ENCODE data around the gene TSPAN18. TPM values are rescaled to one million over a fixed set of nuclear protein-coding genes. Genes with fewer than 3 reads are reported as not detected.

The TSPAN18 gene
- polyA plus RNA-seq, 1 of the 3 experiments (the other 2 are of a cell fraction): 0.72 TPM

DNA sequence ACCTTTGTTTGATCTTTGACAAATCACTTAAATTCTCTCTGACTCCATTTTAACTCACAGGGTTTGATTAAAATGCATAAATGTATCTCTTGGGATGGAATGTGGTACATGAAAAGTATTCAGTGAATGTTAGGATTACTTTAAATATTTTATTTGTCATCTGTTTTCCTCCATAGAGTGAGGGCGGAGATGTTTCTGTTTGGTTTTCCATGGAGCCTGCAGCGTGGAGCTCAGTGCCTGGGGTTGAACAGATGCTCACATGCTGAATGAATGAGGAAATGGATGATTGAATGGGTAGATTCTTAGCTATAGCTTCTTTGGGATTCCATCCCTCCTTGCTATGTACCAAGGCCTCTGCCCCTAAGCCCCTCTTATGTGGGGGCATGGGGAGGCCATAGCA lies 10.0 kb downstream of the TSPAN18 start:
- ChIA-PET POLR2A (no interaction called here), CTCF (interaction anchor here (0.8 to 1.6 kb wide), 4 partner anchors 22 to 174 kb away, joined by 3 to 5 read pairs (median 3); no protein-coding TSS in a partner anchor)
- Histone ChIP-seq H3K9me2 (no peaks in the 10 kb centered on the region), H3K9ac (no peak overlapping the region), H3K4me2 (no peak overlapping the region), H3K9me3 (no peaks in the 10 kb centered on the region), H3K4me1 (ENCODE audit: control insufficient read depth in 1 of 2, insufficient read depth in 2 of 2, low read depth in 1 of 2, low read length in 1 of 2) (peaks cover 0 to 51% of the 10 kb centered on the region in 2 experiments; a peak in 3 of 4 replicates), H3K4me3 (ENCODE audit: low read depth in 2 of 2, low read length in 1 of 2) (no peak overlapping the region), H3K27ac (ENCODE audit: low read depth in 2 of 2, low read length in 1 of 2) (peak overlapping the region in 1 of 2 experiments; percentile 22; a peak in 1 of 4 replicates), H2AFZ (ENCODE audit: low read depth) (no peak overlapping the region), H3K27me3 (ENCODE audit: insufficient read depth) (peaks cover 12% of the 10 kb centered on the region), H3F3A (replicated peaks; ENCODE audit: insufficient read depth) (no peaks in the 10 kb centered on the region), H3K36me3 (replicated peaks in 1 of 2; ENCODE audit: control insufficient read depth in 1 of 2, insufficient read depth in 2 of 2, low read length in 1 of 2) (no peaks in the 10 kb centered on the region), H4K20me1 (ENCODE audit: insufficient read depth) (no peaks in the 10 kb centered on the region), H3K79me2 (ENCODE audit: insufficient read depth) (no peaks in the 10 kb centered on the region)
- no peak for TF ChIP-seq CHD2 (IDR thresholded peaks at IDR 0.05; ENCODE audit: low read length, partially characterized antibody)
- TF ChIP-seq ELF1 (IDR thresholded peaks at IDR 0.05): no peak
- no peak for TF ChIP-seq MEF2A (IDR thresholded peaks at IDR 0.05; ENCODE audit: borderline replicate concordance, low read depth)
- TF ChIP-seq RXRA (IDR thresholded peaks at IDR 0.05; ENCODE audit: borderline replicate concordance, low read depth): no peak
- no peak for TF ChIP-seq RFX5 (IDR thresholded peaks at IDR 0.05; ENCODE audit: low read length)
- no peak for TF ChIP-seq NFIC (IDR thresholded peaks at IDR 0.05; ENCODE audit: borderline replicate concordance)
- no peak for DNase-seq
- 76% methylated on average over 2 of the region's 2 CpGs for WGBS (ENCODE audit: low lambda C conversion rate)

DNA sequence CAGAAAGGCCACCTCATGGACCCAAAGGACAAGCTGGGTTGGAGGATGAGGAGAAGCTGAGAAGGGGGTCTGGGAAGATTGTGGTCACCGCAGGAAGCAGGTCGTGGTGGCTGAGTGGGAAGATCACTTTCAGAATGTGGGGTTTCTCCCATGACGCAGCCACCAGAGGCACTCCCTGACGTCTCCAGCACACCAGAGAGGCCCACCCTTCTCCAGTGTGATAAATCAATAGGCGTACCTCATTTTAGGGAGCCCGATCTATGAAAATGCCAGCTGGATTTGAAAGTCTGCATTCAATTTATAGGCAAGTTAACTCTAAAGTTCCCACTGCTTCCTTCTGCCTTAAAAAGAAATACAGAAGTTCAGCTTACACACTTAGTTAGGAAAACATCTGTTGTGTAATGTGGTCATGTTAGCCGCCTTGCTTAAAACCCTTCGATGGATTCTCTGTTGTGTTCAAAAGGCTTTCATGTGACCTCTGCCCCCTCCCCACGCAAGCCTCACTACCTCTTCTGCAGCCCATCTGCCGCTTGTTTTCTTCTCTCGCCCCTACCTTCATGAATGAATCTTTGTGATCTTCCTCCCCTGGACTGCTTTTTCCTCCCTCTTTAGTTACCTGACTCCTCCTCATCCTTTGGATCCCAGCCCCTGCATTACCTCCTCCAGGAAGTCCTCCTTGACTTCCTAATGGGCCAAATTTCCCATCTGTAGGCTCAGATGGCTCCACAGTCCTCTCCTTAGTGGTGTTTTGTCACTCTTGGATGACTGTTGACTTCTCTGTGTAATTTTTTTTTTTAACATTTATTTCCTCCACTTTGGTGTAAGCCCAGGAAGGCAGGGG lies 10.7 kb downstream of the TSPAN18 start:
- H3K9me2 ChIP-seq: no peaks in the 10 kb centered on the region
- no peak overlapping the region for H3K9ac ChIP-seq
- CTCF ChIA-PET: interaction anchor here (1.2 kb wide), 1 partner anchor 157 kb away, joined by 3 read pairs; no protein-coding TSS in a partner anchor
- 76% methylated on average over 11 of the region's 11 CpGs for WGBS (ENCODE audit: low lambda C conversion rate)
- peak overlapping the region in 1 of 2 experiments; percentile 22; a peak in 1 of 4 replicates for H3K27ac ChIP-seq (ENCODE audit: low read depth in 2 of 2, low read length in 1 of 2)
- no peak overlapping the region for H3K4me2 ChIP-seq
- DNase-seq: no peak
- no peaks in the 10 kb centered on the region for H3K79me2 ChIP-seq (ENCODE audit: insufficient read depth)
- peaks cover 0 to 50% of the 10 kb centered on the region in 2 experiments; a peak in 3 of 4 replicates for H3K4me1 ChIP-seq (ENCODE audit: control insufficient read depth in 1 of 2, insufficient read depth in 2 of 2, low read depth in 1 of 2, low read length in 1 of 2)
- H3K9me3 ChIP-seq: no peaks in the 10 kb centered on the region
- H3K4me3 ChIP-seq (ENCODE audit: low read depth in 2 of 2, low read length in 1 of 2): no peak overlapping the region
- peaks cover 12% of the 10 kb centered on the region for H3K27me3 ChIP-seq (ENCODE audit: insufficient read depth)
- TF ChIP-seq FOXJ3 (CRISPR knock-in tag; IDR thresholded peaks at IDR 0.05): no peak
- TF ChIP-seq SIN3A (IDR thresholded peaks at IDR 0.05; ENCODE audit: borderline replicate concordance, low read depth, low read length): no peak
- TF ChIP-seq GATA2 (CRISPR knock-in tag; IDR thresholded peaks at IDR 0.05): no peak
- no peak for TF ChIP-seq NRF1 (IDR thresholded peaks at IDR 0.05; ENCODE audit: low read depth, low read length)
- no peak for TF ChIP-seq YY1 (IDR thresholded peaks at IDR 0.05; ENCODE audit: low read depth)
- TF ChIP-seq, protein P1, sequence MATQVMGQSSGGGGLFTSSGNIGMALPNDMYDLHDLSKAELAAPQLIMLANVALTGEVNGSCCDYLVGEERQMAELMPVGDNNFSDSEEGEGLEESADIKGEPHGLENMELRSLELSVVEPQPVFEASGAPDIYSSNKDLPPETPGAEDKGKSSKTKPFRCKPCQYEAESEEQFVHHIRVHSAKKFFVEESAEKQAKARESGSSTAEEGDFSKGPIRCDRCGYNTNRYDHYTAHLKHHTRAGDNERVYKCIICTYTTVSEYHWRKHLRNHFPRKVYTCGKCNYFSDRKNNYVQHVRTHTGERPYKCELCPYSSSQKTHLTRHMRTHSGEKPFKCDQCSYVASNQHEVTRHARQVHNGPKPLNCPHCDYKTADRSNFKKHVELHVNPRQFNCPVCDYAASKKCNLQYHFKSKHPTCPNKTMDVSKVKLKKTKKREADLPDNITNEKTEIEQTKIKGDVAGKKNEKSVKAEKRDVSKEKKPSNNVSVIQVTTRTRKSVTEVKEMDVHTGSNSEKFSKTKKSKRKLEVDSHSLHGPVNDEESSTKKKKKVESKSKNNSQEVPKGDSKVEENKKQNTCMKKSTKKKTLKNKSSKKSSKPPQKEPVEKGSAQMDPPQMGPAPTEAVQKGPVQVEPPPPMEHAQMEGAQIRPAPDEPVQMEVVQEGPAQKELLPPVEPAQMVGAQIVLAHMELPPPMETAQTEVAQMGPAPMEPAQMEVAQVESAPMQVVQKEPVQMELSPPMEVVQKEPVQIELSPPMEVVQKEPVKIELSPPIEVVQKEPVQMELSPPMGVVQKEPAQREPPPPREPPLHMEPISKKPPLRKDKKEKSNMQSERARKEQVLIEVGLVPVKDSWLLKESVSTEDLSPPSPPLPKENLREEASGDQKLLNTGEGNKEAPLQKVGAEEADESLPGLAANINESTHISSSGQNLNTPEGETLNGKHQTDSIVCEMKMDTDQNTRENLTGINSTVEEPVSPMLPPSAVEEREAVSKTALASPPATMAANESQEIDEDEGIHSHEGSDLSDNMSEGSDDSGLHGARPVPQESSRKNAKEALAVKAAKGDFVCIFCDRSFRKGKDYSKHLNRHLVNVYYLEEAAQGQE (IDR thresholded peaks at IDR 0.05; ENCODE audit: low read depth, low read length): no peak
- TF ChIP-seq TAF1 (IDR thresholded peaks at IDR 0.05; ENCODE audit: borderline replicate concordance, low read depth, low read length): no peak
- no peak for TF ChIP-seq SMC3 (IDR thresholded peaks at IDR 0.05; ENCODE audit: low read depth, low read length)
- TF ChIP-seq TCF12 (IDR thresholded peaks at IDR 0.05): no peak
- no peak for TF ChIP-seq FOXM1 (IDR thresholded peaks at IDR 0.05; ENCODE audit: low read depth)
- TF ChIP-seq MEF2A (IDR thresholded peaks at IDR 0.05; ENCODE audit: borderline replicate concordance, low read depth): no peak
- no peak for TF ChIP-seq MXI1 (IDR thresholded peaks at IDR 0.05; ENCODE audit: low read depth, low read length)
- no peaks in the 10 kb centered on the region for H3F3A ChIP-seq (replicated peaks; ENCODE audit: insufficient read depth)
- no peak overlapping the region for H2AFZ ChIP-seq (ENCODE audit: low read depth)
- H3K36me3 ChIP-seq (replicated peaks in 1 of 2; ENCODE audit: control insufficient read depth in 1 of 2, insufficient read depth in 2 of 2, low read length in 1 of 2): no peaks in the 10 kb centered on the region
- no peaks in the 10 kb centered on the region for H4K20me1 ChIP-seq (ENCODE audit: insufficient read depth)
- POLR2A ChIA-PET: no interaction called here
